ENCODE data around the gene KNCN. TPM values are rescaled to one million over a fixed set of nuclear protein-coding genes. Genes with fewer than 3 reads are reported as not detected.

KNCN gene
- polyA plus RNA-seq, 1 donor, result 0.10 TPM

DNA sequence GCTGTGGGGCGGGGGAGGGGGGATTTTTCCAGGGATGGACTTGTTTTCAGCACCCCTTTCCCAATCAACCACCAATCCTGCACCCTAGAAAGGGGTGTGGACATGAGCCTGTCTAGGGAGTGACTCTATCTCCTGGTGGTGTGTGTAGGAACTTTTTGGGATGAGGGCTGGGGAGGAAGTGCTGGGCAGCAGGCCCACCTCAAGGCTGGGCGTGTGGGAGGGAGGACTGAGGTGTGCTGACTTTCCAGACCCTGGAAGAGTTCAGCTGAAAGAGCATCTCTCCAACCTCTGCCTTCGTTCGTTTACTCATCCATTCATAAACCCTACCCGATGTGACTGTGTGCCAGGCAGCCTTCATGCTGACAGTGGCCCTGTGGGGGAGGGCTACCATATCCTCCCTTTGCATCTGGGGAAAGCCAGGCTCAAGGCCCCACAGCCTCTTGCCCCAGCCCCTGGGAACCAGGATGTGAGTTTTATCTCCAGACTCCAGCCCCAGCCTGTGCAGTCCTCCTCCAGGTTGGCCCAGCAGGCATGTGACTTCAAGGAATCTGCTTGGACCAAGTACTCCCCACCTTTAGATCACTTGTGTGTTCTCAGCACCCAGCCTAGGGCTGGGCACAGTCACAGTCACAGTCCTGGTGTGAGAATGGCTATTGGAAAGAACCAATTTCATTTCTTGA, 6.7 kb downstream of the KNCN start:
- no peak for DNase-seq (ENCODE audit: low read depth)

DNA sequence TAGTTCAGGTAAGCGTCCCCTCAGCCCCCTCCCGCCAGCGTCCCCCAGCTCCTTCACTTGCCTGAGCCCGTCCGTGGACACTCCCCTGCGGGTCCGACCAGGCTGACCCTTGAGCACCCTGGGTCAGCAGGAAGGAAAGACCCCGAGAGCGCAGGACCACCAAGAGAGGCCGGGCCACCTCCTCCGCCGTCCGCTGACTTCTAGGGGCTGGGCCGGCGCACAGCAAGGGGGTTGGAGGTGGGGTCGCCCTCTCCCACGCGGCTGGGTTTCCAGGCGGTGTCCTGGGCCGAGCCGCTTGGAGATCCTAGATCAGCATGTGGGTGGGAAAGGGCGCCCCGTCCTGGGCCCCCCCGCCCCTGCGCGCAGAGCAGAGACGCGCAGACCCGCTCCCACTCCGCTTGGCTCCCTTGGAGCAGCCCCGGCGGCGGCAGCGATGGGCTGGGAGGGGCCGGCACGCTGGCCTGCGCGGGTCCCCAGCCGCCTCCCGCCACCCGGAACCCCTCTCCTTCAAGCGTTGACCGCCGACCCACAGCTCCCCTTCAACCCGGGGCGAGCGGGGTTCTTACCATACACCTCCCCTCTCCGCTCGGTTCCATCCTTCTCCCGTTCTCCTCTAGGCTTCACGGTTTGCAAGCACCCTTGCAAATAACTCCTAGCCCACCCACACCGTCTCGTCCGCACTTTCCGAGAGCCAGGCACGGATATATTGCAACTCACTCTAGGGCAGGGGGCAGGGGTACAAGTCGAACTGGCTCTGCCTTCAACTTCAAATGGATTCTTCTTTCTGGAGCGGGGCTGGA, 7.5 kb downstream of the KNCN start:
- no peak for DNase-seq (ENCODE audit: low read depth)

DNA sequence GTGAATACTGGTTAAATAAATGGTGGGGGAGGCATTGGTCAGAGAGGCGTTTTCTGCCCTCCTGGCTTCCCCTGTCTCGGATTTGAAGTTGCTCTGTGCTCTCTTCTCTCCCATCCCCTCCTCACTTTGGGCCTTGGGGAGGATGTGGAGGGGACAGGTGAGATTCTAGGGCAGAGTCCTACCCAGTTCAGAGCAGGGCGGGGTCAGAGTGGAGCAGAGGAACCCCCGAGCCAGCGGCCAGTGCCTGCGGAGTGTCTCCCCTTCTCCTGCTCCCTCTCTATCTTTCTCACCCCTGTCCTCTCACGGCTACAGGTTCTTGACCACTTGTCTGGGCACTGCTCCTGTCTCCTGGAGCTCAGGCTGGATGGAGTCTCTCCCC, 8.1 kb downstream of the KNCN start:
- DNase-seq (ENCODE audit: low read depth), result no peak

- DNase-seq (ENCODE audit: low read depth), result no peak
These were observed 11.5 kb downstream of the KNCN start for GRCh38 chr1:46539972-46540371.

DNA sequence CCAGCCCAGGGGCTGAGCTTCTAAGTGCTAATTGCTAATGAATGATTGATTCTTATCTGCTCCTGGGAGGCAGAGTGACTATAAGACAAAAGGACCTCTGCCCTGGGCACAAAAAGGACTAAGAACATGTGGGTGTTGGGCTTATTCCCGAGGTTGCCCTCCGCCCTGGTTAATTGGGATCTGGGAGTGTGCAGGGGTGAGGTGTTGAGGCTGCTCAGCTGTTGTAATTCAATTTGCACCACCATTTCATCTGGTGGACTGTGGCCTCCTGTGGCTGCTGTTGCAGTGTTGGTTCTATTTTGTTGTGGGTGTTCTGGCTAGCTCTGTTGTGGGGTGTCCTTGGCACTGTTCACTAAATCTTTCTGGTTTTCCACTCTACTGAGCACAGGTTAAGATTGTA, 13.3 kb downstream of the KNCN start:
- no peak for DNase-seq (ENCODE audit: low read depth)

DNA sequence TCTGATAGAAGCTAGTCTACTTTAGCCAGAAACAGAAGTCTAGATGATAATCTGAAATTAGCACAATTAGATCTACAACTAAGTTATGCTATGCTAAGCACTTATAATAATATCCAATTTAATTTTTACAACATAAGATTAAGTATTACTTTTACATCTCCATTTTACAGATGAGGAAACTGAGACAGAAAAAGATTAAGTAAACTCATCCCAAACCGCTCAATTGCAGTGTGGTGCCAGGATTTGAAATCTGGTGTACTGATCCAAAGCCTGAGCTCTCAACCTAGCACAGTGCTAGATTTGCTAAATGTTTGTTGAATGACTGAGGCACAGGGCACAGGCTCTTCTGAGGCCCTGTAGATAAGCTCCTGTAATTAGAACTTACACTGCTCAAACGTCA, 13.8 kb downstream of the KNCN start:
- no peak for DNase-seq (ENCODE audit: low read depth)

DNA sequence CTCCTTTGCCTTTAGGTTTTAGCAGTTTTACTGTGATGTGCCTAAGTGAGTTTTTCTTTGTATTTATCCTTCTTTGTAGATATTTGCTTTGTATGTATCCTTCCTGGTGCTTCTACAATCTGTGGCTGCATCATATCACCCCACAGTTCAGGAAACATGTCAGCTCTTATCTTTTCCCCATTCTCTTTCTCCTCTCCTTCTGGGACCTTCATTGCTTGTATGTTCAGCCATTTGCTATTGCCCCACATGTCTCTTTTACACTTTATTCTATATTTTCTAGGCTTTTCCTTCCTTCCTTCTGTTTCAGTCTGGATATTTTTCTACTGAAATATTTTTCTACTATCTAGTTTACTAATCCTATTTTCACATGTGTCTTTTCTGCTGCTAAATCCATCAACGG, 14.9 kb downstream of the KNCN start:
- DNase-seq (ENCODE audit: low read depth), result no peak

DNA sequence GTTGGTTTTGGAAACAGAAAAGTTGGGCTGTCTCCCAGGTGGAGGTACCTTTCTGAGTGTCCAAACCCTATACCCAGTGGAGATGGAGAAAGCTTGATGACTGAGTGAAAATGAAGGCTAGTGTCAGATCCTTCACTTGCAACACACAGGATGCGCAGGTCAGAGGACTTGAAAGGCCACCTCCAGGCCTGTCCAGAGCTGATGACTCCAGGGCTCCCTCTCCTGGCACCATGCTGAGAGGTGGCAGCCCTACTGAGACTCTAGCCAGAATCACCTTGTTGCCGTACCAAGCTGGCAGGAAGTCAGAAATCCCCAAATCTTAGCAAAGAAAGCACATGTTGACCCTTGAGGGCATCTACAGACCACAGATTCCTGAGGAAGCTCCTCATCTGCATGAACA, 16.4 kb downstream of the KNCN start:
- no peak for DNase-seq (ENCODE audit: low read depth)

DNA sequence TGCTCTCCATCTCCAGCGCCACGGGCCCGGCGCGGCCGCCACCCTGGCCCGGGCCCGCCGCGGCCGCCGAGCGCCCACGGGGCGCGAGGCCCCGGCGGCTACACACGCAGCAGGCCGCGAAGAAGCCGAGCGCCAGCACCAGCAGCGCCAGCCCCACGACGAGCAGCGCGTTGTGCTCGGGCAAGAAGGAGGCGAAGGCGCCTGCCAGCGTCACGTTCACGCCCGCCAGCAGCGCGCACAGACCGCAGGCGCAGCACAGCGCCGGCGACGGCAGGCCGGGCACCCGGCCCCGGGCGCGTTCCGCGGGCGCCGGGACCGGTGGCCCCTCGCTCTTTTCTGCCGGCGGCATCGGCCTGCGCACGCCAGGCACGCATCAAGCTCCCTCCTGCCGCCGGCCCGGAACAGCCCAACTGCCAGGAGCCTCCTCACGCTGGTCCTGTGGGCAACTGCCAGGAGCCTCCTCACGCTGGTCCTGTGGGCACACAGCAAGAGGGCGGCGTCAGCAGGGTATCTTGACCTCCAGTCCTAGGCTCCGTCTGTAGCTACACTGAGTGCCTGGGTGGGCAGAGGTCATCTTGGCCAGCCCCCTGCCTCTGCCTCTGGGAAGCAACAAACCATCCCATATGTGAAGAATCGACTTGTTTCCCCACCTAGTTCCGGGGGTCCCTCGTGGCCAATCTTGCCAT, 18.1 kb downstream of the KNCN start:
- no peak for DNase-seq (ENCODE audit: low read depth)

DNA sequence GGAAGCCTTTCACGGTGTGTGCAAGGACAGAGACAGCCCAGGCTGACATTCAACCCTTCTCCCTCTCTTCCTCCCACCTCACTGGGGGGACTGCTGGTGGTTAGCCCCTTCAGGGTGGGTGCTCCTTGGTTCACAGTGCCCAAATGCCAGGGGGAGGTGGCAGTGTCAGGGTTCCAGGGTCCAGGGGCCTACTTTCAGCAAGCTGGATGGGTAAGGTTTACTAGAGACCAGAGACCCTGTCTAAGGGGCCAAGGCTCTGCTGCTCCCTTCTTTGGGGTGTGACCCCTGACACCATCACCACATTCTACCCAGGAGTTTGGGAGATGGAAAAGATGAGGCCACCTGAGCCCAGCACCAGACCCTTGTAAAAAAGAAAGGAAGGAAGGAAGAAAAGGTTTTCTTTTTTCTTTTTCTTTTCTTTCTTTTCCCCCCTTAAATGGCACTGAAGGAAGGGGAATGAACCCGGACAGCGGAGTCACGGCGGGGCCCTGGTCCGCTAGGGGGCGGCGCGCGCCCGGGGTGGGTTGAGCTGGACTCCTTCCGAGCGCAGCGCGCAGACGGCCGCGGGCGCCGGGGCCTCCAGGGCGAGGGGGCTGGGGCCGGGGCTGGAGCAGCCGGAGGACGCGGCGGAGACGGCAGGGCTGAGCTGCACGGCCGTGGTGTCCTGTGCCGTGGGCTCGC, 18.8 kb downstream of the KNCN start:
- no peak for DNase-seq (ENCODE audit: low read depth)

DNA sequence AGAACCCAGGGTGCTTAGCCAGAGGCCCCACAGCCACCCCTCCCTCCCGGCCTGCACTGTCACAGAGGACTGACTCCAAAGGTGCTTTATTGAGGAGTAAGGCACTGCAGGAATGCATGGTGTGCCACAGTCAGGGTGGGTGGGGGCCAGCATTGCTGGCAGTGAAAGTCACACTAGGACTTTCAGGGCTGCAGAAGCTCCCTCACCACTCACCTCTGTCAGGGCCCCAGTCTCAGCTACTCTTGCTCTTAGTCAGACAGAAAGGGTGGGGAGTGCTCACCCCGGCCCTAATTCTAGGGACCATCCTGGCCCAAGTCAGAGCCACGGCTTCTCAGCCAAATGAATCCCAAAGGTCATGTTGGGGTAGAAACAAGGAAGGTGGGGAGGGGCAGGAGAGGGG, 19.4 kb downstream of the KNCN start:
- DNase-seq (ENCODE audit: low read depth), result no peak

DNA sequence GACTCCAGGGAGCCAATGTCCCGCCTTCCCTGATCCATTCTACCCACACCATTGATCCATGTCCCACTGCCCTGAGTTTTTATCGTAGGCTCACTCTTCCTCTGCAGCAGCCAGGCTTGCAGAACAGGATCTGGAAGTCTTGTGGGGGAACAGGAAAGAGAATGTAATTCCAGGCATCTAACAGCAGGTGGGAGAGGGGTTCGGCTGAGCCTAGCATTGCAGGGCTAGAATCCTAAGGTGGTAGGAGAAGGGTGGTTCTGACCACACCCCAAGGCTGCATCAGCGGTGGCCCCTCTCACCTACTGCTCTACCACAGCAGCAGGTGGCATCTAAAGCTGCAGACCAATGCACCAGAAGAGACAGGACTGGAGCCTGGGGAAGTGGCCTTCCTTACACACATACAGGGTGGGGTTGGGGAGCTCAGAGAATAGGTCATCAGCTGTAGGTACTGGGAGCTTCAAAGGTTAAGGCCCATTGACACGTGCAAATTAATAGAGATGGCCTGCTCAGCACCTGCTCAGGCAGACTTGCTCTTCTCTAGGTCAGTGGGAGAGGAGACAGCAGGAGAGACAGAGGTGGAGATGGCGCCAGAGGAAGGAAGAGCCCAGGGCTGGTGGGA, 20.5 kb downstream of the KNCN start:
- no peak for DNase-seq (ENCODE audit: low read depth)

DNA sequence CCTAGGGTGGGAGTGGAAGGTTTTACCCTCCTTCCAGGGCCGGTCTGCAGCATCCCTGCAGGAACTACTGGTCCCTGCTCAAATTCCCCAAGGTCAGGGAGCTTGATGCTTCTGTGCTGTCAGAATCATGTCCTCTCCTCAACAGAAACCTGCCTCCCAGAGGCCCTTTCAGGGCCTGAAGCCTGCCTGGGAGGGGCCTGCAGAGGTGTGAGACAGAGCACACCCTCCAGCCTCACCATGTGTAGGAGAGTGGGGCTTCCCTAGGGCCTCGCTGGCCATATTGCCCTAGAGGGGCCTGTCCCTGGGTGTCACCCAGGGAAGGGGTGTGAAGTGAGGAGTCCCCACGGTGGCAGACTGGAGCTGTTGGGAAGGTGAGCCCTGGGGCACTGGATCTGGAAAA, 21.1 kb downstream of the KNCN start:
- no peak for DNase-seq (ENCODE audit: low read depth)

GRCh38 chr1:46529031-46529630, 22.3 kb downstream of the KNCN start:
- DNase-seq (ENCODE audit: low read depth), result no peak

DNA sequence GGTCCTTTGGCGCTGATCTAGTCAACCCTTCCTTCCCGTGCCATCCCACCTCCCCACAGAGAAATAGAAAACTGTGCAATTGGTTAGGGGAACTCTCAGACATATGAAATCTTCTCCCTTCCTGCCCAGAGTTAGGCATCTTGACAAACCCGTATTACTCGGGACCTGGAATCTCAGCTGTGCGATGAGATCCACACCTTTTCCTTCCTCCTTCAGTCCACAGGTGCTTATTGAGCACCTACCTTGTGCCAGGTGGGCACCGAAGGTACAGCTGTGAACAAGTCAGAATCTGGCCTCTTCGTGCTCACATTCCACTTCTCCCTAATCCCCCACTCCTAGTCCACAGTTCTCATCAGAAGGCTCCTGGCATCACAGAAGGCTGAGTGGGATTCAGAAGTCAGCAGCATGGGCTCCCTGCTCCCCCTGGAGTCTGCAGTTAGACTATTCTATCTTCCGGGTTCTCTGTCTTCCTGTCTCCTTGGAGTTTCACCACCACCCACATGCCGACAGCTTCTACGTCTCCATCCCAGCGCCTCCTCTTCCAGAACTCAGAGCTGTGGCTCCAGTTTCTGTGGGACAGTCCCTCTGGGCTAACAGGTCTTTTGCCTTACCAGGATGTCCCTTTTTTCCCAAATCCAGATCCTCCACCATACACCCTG, 23.0 kb downstream of the KNCN start:
- no peak for DNase-seq (ENCODE audit: low read depth)

GRCh38 chr1:46527474-46528296, 23.8 kb downstream of the KNCN start:
- no peak for DNase-seq (ENCODE audit: low read depth)

DNA sequence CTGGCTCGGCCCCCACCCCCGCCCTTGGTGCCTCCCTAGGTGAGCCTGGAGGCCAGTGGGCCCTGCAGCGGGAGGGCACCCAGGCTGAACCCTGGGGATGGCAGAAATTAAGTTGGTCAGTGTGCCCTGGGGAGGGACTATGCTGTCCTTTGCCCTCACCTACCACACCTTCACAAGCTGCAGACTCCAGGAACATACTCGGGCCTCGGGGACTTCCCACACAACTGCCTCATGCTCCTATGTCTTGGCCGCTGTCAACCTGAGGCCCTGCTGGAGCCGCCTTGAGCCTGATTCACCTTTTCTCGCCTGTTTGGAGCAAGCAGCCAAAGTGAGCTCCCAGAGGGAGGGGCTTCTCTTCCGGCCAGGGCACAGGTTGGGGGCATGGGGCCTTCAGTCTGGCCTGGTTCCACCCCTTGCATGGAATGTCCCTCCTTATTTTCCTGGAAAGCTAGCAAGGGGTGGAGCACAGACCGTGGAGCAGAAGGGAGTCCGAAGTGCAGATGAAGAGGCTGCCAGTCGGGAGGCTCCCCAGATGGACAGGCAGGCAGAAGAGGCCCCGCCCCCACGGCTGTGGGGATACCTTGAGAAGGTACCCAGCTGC, 24.7 kb downstream of the KNCN start:
- DNase-seq (ENCODE audit: low read depth), result no peak

DNA sequence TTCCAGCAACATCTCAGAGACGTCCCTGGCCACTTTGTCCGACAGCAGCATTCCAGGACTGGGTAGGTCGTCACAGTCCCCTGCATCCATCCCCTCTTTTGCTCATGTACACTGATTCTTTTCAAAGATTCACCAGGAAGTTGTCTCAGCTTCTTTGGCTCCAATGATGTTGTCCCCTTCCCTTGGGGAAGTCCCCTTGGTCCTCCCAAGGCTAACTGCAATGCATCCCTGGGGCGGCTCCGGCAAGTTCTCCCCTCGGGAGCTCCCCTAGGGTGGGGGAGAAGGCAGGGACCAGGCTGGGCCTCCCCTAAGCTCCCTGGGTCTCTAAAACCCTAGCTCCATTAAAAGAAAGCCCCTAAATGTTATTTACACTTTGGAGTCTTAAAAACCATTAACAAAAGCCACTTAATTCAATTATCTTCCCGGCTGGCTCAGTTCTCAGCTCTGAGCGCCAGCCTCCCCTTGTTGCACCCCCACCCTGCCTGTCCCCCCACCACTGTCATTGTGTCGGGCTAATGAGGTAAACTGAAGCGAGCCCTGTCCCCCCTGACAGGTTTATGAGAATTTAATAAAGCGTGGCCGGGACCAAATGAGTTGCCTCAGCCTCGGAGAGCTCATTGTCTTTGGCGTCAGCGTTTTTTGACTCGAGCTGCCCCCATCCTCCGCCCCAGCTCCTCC, 25.3 kb downstream of the KNCN start:
- DNase-seq (ENCODE audit: low read depth), result no peak
